GM10248 (cell line): ENCODE data around the gene IL17RE.

Experiments
- CTCF ChIA-PET: fragments of 300-600 bp; sonication (Branson Sonifier 250); formaldehyde crosslinking; extraction: SDS; loops from one replicate; lab custom pipeline; 2021; ENCODE audit warnings: antibody characterized with exemption; lab: Yijun Ruan, JAX
- POLR2A ChIA-PET: fragments of 350-650 bp; sonication (Branson Sonifier 250); formaldehyde crosslinking; extraction: SDS; loops from one replicate; lab custom pipeline; 2020; ENCODE audit warnings: antibody characterized with exemption; lab: Yijun Ruan, JAX
- DNase-seq: peaks from one replicate; pipeline ENCODE4 v3.0.0; 2012; ENCODE audit errors: extremely low spot score
- CTCF ChIP-seq: IDR thresholded peaks from 2 replicates; pipeline ENCODE4 v1.5.1; 2012; ENCODE audit warnings: mild to moderate bottlenecking, low read depth; ENCODE audit errors: extremely low read depth, missing control alignments, control extremely low read depth

The IL17RE gene

GRCh38 chr3:9945358-9945757 is 42.7 kb downstream of the IL17RE start:
- POLR2A ChIA-PET, result no interaction called here
- TF ChIP-seq CTCF, result no peak
- CTCF ChIA-PET, result interaction anchor here (1.1 to 2.7 kb wide), 2 partner anchors 10 to 12 kb away, joined by 3 to 22 read pairs; partner anchors contain the start of gene CRELD1
- DNase-seq, result no peak

- POLR2A ChIA-PET, result interaction anchor here (0.5 to 0.7 kb wide), 2 partner anchors 8 to 11 kb away, joined by 3 to 10 read pairs; no protein-coding TSS in a partner anchor
- DNase-seq, result peak; percentile 67
- CTCF ChIA-PET, result interaction anchor here (2.7 kb wide), 1 partner anchor 13 kb away, joined by 22 read pairs; the partner anchor contains the start of gene CRELD1
Measured at GRCh38 chr3:9946112-9947024, 43.7 kb downstream of the IL17RE start.

DNA sequence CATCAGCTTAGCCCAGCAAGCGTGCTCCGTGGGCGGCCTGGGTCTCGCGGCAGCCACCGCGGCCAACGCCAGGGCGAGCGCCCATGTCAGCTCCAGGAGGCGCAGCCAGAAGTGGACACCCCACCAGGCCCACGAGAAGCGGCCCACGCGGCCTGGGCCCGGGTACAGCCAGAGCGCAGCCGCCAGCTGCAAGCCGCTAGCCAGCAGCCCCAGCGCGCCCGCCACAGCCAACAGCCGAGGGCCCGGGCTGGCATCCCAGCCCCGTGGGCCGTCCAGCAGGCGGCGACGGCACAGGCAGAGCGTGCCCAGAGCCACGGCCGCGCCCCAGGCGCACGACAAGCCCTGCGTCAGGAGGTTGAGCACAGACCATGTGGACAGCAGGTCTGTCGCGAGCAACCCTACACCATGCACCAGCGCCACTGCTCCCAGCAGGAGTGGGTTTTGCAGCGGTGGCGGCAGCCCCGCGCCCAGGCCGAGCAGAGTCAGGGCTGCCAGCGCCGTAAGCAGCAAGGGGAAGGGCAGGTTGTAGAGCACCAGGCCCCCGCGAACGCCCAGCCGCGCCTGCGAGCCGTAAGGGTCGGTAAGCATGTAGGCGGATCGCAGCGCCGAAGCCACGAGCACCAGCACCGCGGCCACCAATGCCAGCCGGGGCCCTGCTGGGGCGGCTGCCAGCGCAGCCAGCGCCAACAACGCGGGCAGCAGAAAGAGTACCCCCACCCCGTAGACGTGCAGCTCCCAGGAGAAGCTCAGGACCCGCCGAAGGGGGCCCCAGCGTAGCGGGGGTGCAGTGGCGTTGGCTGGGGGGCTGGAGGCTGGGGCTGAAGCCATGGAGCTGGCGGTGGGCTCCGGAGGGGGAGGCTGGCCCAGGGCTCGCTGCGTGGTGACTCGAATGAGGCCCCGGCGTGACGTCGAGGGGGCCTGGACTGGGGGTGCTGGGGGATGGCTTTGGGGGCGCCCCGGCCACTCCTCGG is 44.7 kb downstream of the IL17RE start:
- TF ChIP-seq CTCF, result no peak
- ChIA-PET POLR2A (no interaction called here), CTCF (interaction anchor here (2.7 kb wide), 1 partner anchor 14 kb away, joined by 22 read pairs; the partner anchor contains the start of gene CRELD1)
- no peak for DNase-seq

More at GRCh38 chr3:9946112-9947024, 43.7 kb downstream of the IL17RE start:
- TF ChIP-seq CTCF, result no peak

DNA sequence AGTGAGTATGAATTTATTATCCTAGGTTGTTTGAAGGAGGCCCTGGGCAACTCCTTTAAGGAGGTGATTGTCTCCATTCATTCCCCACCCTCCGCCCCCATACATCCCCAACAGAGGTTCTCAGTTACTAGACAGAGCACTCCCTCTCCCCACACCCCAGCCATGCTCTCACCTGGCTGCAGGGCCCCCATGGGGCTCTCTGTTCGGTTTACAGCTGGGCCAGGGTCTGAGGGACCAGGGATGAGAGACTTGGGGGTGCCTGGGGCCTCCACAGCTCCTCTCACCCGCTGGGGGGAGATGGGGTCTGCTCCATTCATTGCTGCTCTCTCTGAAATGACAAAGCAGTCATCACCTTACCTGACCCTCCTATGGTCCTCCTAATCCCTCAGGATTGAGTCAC is 45.9 kb downstream of the IL17RE start:
- POLR2A ChIA-PET, result no interaction called here
- CTCF ChIA-PET, result interaction anchor here (5.4 kb wide), 1 partner anchor 15 kb away, joined by 33 read pairs; the partner anchor contains the start of gene CRELD1
- DNase-seq, result no peak
- TF ChIP-seq CTCF, result no peak

DNA sequence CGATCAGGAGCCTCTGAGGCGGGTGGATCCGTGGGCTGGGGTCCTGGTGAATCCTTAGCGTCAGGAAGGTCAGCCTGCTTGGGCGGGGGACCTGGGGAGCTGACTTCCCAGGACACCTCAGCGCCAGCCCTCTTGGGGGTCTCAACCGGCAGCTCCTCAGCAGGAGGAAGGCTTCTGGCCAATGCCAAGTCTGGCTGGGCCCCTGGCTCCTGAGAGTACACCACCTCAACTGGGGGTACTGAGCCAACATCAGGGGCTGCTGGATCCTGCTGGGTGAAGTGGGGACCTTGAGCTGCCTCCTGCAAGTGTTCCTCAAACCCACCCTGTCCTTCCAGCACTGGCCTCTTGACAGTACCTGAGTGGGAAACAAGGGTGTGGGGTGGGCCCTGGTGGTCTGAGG is 46.5 kb downstream of the IL17RE start:
- POLR2A ChIA-PET, result no interaction called here
- no peak for DNase-seq

More for the DNA sequence above, 46.5 kb downstream of the IL17RE start:
- TF ChIP-seq CTCF, result no peak
- CTCF ChIA-PET, result interaction anchor here (5.4 kb wide), 1 partner anchor 15 kb away, joined by 33 read pairs; the partner anchor contains the start of gene CRELD1
